PC-3 (cell line): ENCODE data around the gene ACD.

Experiments
- EZH2 ChIP-seq: fragments of 300-600 bp; sonication (generic); IDR thresholded peaks from one replicate; pipeline ENCODE4 v1.6.1; 2017; ENCODE audit warnings: antibody characterized with exemption, mild to moderate bottlenecking, low read length; ENCODE audit not compliant: unreplicated experiment
- EZH2phosphoT487 ChIP-seq: fragments of 300-600 bp; sonication (generic); IDR thresholded peaks from 2 replicates; pipeline ENCODE4 v1.6.1; 2018; ENCODE audit warnings: mild to moderate bottlenecking, antibody characterized with exemption, low read length, borderline replicate concordance
- TF ChIP-seq, protein P1 (sequence below): fragments of 300-600 bp; sonication (generic); conservative IDR thresholded peaks from 2 replicates; pipeline ENCODE4 v1.5.1; 2017; ENCODE audit warnings: antibody characterized with exemption, low read depth, mild to moderate bottlenecking, low read length

GRCh38 chr16:67628216-67628615 lies 31.8 kb downstream of the ACD start:
- TF ChIP-seq, protein P1, sequence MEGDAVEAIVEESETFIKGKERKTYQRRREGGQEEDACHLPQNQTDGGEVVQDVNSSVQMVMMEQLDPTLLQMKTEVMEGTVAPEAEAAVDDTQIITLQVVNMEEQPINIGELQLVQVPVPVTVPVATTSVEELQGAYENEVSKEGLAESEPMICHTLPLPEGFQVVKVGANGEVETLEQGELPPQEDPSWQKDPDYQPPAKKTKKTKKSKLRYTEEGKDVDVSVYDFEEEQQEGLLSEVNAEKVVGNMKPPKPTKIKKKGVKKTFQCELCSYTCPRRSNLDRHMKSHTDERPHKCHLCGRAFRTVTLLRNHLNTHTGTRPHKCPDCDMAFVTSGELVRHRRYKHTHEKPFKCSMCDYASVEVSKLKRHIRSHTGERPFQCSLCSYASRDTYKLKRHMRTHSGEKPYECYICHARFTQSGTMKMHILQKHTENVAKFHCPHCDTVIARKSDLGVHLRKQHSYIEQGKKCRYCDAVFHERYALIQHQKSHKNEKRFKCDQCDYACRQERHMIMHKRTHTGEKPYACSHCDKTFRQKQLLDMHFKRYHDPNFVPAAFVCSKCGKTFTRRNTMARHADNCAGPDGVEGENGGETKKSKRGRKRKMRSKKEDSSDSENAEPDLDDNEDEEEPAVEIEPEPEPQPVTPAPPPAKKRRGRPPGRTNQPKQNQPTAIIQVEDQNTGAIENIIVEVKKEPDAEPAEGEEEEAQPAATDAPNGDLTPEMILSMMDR, result no peak
- TF ChIP-seq EZH2, result no peak
- TF ChIP-seq EZH2phosphoT487, result no peak
